Stimulated activated CD4-positive, alpha-beta T cell treated with anti-CD3 and anti-CD28 coated beads, Interleukin-12 subunit alpha, Interleukin-12 subunit beta, amount 100 ng/mL, for 24 hours (primary cell): ENCODE data around the gene PHYHD1.

ENCODE experiments used
- DNase-seq, 2 experiments: peaks; one replicate each; pipeline ENCODE4 v3.0.0-alpha.2; 2020; ENCODE audit warnings: low read depth in 2 of 2

Gene PHYHD1

GRCh38 chr9:128969491-128969890, 48.7 kb downstream of the PHYHD1 start:
- no peak for DNase-seq

- no peak for DNase-seq
Measured at GRCh38 chr9:128972956-128973355, 52.2 kb downstream of the PHYHD1 start.

- DNase-seq = no peak
Measured at GRCh38 chr9:128979111-128979510, 58.3 kb downstream of the PHYHD1 start.

GRCh38 chr9:128983536-128983935, 62.8 kb downstream of the PHYHD1 start:
- no peak for DNase-seq

- no peak for DNase-seq
Measured at GRCh38 chr9:128986671-128987070, 65.9 kb downstream of the PHYHD1 start.

GRCh38 chr9:128987805-128988204, 67.0 kb downstream of the PHYHD1 start:
- DNase-seq = no peak
